Ovary (tissue), 9 donors: ENCODE data around the gene CSHL1. TPM values are rescaled to one million over a fixed set of nuclear protein-coding genes. Genes with fewer than 3 reads are reported as not detected.
A peak's percentile ranks its signal among the peaks of the same experiment; 100 is the strongest.
"Not testable (repeated sequence)": the region's sequence is repeated elsewhere in the genome, so short reads cannot be mapped to it uniquely, and the experiment has no call there.

Experiments used
- DNase-seq, 5 donors: peaks; one replicate each; pipeline ENCODE4 v3.0.0-alpha.2; 2019 to 2020
- H3K27ac ChIP-seq, 2 donors: fragments of 200-600 bp; one replicate each; pipeline versions ENCODE4 v1.5.1 to v1.8.0; 2019 to 2022
- H3K27me3 ChIP-seq: fragments of 200-600 bp; one replicate; pipeline ENCODE4 v1.8.0; 2022
- H3K36me3 ChIP-seq: fragments of 200-600 bp; sonication (generic); one replicate; pipeline ENCODE4 v1.5.1; 2019
- H3K4me1 ChIP-seq: one replicate; pipeline ENCODE4 v1.8.1; 2013; ENCODE audit warnings: mild to moderate bottlenecking, moderate library complexity; ENCODE audit not compliant: insufficient read depth
- H3K4me3 ChIP-seq: fragments of 200-600 bp; sonication (generic); one replicate; pipeline ENCODE4 v1.5.1; 2017
- H3K9me3 ChIP-seq, 2 donors: fragments of 200-600 bp in 1 of 2; sonication (generic) in 1 of 2; one replicate each; pipeline versions ENCODE4 v1.5.1 to v1.8.1; 2013 to 2019; ENCODE audit warnings: mild to moderate bottlenecking in 1 of 2, moderate library complexity in 1 of 2
- WGBS, 3 donors: extraction: QIAGEN DNeasy Blood & Tissue Kit in 1 of 3; methylation state at CpG; one replicate each; pipeline versions ENCODE4 v1.1.5 to v1.1.7; 2013 to 2017; 5-methylcytosine and 5-hydroxymethylcytosine counted together
- intact Hi-C, 4 donors: fragments of 100-400 bp; cut with DNase I; formaldehyde crosslinking; loops; one replicate each; pipeline versions ENCODE4 v1.11.0 to v1.15.1; 2022 to 2023
- polyA plus RNA-seq, 2 donors: library from polyadenylated mRNA; stranded (reverse); fragments of 200-250 nt in 1 of 2; fragments of 350-450 nt in 1 of 2; fragmentation: Illumina TruSeq in 1 of 2; extraction: RNeasy Lipid Tissue Mini Kit (QIAGEN cat#74804) in 1 of 2; gene quantifications; one replicate each; pipeline ENCODE4 v1.2.3, GENCODE V29; 2013 to 2014
- total RNA-seq, 7 donors: library from RNA; depleted of rRNA in 2 of 7; stranded (reverse); fragments of >200 nt in 2 of 7; fragmentation: NEBNext Ultra II Directional in 3 of 7; extraction: Animal tissue kit (Norgen Biotek cat#: 25700) in 3 of 7; gene quantifications; one replicate each; pipeline versions ENCODE4 v1.1.0 to v1.2.4, GENCODE V29; 2016 to 2023
- donor health status: DM: no; HTN: no; CAD: no; lungs with moderate emphysema.
- donor health status: DM: no; HTN: no; CAD: no.
- donor health status: Bipolar disorder and iron deficiency.
- donor health status: DM: yes; HTN: yes; CAD: no.
- donor health status: DM: no; HTN: no; CAD: no.
- donor health status: DM: yes; HTN: yes; CAD: no.

Gene CSHL1
- total and polyA plus RNA-seq, 9 donors, result not detected

- intact Hi-C loops, result not testable (repeated sequence)
Observed at GRCh38 chr17:63904796-63905195, 6.3 kb downstream of the CSHL1 start.

GRCh38 chr17:63903787-63904201 lies 7.3 kb downstream of the CSHL1 start:
- H3K36me3 ChIP-seq, H3K27ac ChIP-seq, intact Hi-C loops, DNase-seq, H3K4me1 ChIP-seq, H3K27me3 ChIP-seq, H3K9me3 ChIP-seq, H3K4me3 ChIP-seq: not testable (repeated sequence)
- 47 to 52% (median 48%) methylated on average over 5 of the region's 5 CpGs for WGBS, 3 donors

More at GRCh38 chr17:63904796-63905195, 6.3 kb downstream of the CSHL1 start:
- not testable (repeated sequence) for H3K4me1 ChIP-seq, H3K36me3 ChIP-seq, H3K4me3 ChIP-seq, H3K27ac ChIP-seq, H3K27me3 ChIP-seq, DNase-seq, H3K9me3 ChIP-seq
- 92 to 96% (median 93%) methylated on average over 8 of the region's 8 CpGs for WGBS, 3 donors

GRCh38 chr17:63901971-63902370 lies 9.1 kb downstream of the CSHL1 start:
- 56 to 68% (median 61%) methylated on average over 2 of the region's 2 CpGs for WGBS, 3 donors
- intact Hi-C loops, result loop anchor here in 1 of 4 donors (2.0 kb wide), 1 partner anchor 17 kb away; no protein-coding TSS in a partner anchor

GRCh38 chr17:63898899-63899798 lies 11.9 kb downstream of the CSHL1 start:
- H3K27ac ChIP-seq, H3K36me3 ChIP-seq, H3K4me3 ChIP-seq, H3K4me1 ChIP-seq, H3K27me3 ChIP-seq, DNase-seq, H3K9me3 ChIP-seq, intact Hi-C loops: not testable (repeated sequence)
- 80 to 84% (median 82%) methylated on average over 6 of the region's 6 CpGs for WGBS, 3 donors

More at GRCh38 chr17:63901971-63902370, 9.1 kb downstream of the CSHL1 start:
- not testable (repeated sequence) for H3K27ac ChIP-seq, DNase-seq, H3K27me3 ChIP-seq, H3K9me3 ChIP-seq, H3K4me1 ChIP-seq, H3K4me3 ChIP-seq, H3K36me3 ChIP-seq

- H3K4me1 ChIP-seq, intact Hi-C loops, H3K4me3 ChIP-seq, H3K27ac ChIP-seq, H3K27me3 ChIP-seq, H3K36me3 ChIP-seq, H3K9me3 ChIP-seq: not testable (repeated sequence)
- peak in 1 of 5 donors; percentile 7 for DNase-seq
- 82 to 93% (median 82%) methylated on average over 9 to 13 of the region's 14 CpGs for WGBS, 3 donors
Observed at GRCh38 chr17:63896524-63897354, 14.3 kb downstream of the CSHL1 start, which contains the start of gene CSH1. TSS of gene CSH1 (minus strand) at chr17:63896574. CDS start at chr17:63896511, 63 bp downstream.

- not testable (repeated sequence) for DNase-seq, H3K4me3 ChIP-seq
- 88 to 94% (median 93%) methylated on average over 5 to 10 of the region's 10 CpGs for WGBS, 3 donors
Observed at GRCh38 chr17:63894821-63895220, 16.2 kb downstream of the CSHL1 start.

GRCh38 chr17:63894021-63894420 lies 17.0 kb downstream of the CSHL1 start:
- H3K9me3 ChIP-seq, H3K4me1 ChIP-seq, H3K4me3 ChIP-seq, H3K36me3 ChIP-seq, DNase-seq, intact Hi-C loops, H3K27me3 ChIP-seq, H3K27ac ChIP-seq: not testable (repeated sequence)
- 69 to 76% (median 73%) methylated on average over 2 to 3 of the region's 3 CpGs for WGBS, 3 donors

More at GRCh38 chr17:63894821-63895220, 16.2 kb downstream of the CSHL1 start:
- H3K27ac ChIP-seq, H3K27me3 ChIP-seq, intact Hi-C loops, H3K36me3 ChIP-seq, H3K9me3 ChIP-seq, H3K4me1 ChIP-seq: not testable (repeated sequence)

- H3K4me1 ChIP-seq, H3K36me3 ChIP-seq, H3K27me3 ChIP-seq, DNase-seq, H3K27ac ChIP-seq, H3K4me3 ChIP-seq, H3K9me3 ChIP-seq, intact Hi-C loops: not testable (repeated sequence)
- 25 to 49% (median 41%) methylated on average over 11 of the region's 11 CpGs for WGBS, 3 donors
Observed at GRCh38 chr17:63892316-63893037, 18.6 kb downstream of the CSHL1 start.
